Activated CD4-positive, CD25-positive, alpha-beta regulatory T cell treated with anti-CD3 and anti-CD28 coated beads, Interleukin-2, amount 50 U/mL, for 16 hours (primary cell): ENCODE data around the gene SS18L1.
"Not testable (repeated sequence)": the region's sequence is repeated elsewhere in the genome, so short reads cannot be mapped to it uniquely, and the experiment has no call there.

Experiments
- DNase-seq: peaks from one replicate; pipeline ENCODE4 v3.0.0-alpha.2; 2020; ENCODE audit warnings: low read depth, low spot score

The SS18L1 gene

DNA sequence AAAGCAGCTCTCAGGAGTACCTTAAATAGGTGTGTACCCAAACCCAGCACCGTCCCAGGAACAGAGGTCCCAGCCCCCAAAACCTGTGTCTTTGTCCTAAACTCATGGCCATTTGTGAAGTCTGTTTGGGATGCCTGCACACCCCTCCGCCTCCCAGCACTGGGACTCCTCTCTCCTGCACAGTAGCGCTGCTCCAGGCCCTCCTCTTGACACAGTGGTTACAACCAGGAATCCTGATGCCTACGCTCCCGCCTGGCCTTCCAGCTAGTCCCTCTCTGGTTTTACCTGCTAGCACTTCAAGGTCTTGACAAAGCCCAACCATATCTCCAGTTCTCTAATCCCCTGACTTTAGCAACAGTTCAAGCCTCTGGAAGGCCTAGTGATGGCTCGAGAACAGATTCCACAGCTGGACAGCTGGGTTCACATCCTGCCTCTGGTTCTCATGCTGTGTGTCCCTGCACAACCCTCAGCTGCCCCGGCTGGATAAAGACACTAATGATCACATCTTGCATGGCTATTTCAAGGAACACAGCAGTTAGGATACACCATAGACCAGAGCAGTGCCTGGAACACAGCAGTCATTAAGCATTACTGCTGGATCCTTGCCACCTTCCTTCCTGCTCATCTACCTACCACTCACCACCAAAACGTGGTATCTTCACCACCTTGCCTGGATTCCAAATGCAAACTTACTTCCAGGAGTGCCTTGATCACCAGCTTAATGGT, 5.9 kb upstream of the SS18L1 start:
- no peak for DNase-seq

DNA sequence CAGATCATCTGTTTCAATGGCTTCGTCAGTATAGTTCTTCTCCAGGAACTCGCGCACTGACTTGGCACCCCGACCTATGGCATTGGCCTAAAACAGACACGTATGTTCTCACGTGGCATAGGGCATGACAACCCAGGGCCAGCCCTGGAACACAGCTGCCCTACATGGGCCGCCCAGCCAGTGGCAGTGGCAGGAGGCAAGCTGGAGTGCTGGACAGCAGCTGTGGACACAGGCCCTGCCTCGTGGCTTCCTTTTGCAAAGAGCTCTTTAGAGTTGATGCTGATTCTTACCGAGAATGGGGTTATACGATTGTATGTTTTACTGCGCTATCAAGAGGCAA, 5.4 kb upstream of the SS18L1 start:
- no peak for DNase-seq

DNA sequence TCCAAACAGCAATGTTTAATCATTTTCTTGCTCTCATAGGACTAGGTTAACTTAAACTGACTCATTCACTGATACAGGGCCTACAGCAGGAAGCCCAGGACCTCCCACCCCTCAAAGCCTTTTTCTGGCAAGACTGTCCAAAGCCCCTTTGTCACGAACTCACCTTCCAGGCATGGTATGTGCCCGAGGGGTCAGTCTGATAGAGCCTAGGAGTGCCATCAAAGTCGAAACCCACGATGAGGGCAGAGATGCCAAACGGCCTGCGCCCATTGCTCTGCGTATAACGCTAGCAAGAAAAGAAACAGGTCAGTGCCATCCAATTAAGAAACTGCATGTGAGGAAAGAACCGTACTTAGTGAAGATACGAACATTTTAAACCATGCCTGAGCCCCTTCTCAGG, 4.7 kb upstream of the SS18L1 start:
- no peak for DNase-seq

DNA sequence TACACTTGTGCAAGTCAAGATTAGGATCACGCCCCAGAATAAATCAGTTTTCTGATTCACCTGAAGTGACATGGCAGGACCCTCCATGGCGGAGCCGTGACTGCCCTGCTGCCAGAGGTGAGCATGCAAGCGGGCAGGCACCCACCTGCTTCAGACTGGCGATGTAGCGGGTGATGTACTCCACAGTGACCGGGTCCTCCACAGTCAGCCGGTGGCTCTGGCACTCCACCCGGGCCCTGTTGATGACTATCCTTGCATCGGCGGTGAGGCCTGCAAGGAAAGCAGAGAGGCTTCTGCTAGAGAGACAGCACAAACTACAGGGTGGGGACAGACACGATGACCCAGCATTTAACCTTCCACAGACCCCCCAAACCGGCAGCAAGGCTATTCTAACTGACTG, 3.9 kb upstream of the SS18L1 start:
- no peak for DNase-seq

DNA sequence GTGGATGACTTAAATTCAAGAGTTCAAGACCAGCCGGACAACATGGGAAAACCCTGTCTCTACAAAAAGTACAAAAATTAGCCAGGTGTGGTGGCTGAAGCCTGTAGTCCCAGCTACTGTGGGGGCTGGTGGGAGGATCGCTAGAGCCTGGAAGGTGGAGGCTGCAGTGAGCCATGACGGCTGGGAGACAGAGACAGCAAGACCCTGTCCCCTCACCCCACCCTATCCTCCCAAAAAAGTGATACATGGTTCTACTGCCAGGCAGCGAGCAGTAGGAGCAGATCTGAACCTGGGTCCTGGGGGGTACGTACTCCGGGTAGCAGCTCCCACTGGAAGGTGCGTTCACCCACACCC, 2.5 kb upstream of the SS18L1 start:
- no peak for DNase-seq

DNA sequence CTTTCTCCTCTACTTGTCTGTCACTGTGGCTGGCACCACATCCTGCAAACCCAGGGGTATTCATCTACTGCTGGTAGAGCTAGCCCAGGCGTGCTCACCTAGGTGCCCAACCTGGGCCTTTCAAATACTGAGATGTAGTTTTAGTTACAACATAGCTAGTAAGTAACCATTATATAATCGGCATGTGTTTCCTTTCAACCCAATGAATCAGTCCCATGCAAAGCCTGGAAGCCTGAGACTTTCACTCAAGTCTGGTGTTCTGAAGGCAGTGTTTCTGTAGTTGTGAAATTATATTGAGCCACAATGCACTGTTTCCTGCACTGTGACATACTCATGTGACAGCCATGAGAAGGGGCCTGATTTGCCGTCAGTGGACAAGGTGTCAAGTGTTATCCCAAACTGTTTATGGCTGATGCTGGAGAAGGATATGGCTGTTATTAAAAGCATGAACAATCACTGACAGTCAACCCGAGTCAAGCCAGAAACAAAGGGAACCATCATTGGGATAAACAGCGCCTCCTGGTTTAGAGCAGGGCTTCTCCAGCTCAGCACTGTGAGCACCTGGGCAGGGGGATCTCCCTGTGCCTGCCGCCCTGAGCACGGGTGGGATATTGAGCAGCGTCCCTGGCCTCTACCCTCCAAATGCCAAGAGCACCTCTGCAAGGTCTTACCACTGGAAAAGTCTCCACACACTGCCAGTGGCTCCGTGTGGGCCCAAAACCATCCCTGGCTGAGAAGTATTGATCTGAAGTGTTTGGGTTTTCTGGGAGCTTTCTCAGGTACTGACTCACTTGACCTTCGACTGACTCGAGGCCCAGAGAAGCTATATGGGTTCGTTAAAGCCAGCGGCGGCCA, 1.9 kb upstream of the SS18L1 start:
- DNase-seq, result no peak

DNA sequence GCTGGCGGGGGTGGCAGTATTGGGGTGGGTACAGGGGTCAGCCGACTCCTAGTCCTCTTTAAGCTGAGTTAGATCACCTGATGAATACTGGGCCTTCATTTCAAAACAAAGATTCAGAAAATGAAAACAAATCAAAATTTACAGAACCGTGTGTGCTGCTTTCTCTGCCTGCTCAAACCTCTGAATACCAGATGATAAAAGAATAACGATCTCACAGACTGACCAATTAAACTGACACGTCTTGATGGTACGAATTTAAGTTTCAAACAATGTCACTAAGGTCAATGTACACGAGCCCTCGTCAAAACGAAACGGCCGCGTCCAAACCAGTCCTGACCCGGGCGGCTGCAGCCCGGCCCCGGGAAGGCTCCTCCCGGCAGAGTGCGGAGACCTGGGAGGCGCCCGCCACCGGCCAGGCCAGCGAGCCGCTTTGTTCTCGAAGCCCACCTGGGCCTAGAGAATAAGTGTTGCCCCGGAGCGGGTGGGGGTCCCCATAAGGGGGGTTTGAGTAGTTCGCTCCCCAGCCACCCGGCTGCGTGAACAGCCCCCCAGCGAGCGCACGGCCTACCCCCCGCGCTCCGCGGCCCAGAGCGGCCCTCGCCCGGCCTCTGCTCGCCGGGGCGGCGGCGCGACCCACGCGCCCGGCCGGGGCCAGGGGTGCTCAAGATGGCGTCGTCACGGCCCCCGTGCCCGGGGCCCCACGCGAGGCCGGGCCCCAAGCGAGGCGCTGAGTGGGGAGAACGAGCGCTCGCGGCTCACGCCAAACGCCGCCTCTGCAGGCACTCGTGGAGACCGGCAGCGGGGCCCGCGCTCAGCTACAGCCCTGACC, 1.1 kb upstream of the SS18L1 start:
- DNase-seq, result no peak

DNA sequence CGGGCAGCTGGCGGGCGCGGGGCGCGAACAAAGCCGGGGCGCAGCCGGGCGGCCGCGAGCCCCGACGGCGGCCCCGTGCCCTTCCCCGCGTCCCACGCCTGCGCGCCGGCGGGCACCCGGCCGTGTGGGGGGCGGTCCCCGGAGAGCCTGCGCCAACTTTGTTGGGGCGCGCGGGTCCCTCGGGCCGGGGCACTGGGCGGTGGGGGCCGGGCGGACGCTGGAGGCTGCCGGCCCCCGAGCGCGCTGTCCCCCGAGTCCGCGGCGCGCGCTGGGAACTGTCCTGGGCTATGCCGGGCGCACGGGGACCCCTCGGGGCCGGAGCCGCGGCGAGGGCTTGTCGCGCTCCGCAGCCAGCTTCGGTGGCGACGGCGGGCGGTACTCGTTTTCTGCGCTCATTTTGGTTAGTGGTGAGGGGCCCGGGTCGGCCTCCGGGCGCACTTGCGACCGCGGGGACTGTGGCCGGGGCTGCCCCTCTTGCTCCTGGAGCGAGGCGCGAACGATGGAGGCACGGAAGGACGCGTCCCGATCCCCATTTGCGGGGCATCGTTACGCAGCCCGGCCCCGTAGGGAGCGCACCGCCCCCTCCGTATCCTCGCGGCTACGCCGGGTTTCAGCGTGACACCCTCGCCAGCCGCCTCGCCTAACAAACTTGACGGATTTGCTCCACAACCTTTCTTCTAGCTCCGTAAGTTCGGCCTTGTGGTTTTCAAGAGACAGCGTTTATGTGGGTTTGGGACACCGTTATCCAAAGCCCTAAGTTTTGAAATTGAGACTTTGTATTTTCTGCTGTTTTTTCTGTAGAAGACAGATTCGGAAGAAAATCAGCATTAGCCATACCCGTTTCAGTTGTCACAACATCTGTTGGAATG, 622 bp downstream of the SS18L1 start:
- DNase-seq, result no peak

DNA sequence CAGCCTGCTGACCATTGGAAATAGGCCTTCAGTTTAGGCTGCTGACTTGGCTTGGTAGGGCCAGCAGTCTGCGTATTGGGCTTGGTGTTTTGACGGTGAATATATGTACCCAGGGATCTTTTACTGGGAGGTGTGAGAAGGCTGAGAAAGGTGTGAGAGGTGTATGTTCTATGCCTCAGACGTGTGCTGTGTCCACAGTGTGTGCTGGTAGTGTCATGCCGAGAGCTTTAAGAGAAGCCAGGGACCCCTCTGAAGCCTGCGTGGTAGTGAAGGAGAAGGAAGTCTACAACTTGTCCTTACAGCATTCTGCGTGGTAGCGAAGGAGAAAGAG, 2.1 kb downstream of the SS18L1 start:
- no peak for DNase-seq

DNA sequence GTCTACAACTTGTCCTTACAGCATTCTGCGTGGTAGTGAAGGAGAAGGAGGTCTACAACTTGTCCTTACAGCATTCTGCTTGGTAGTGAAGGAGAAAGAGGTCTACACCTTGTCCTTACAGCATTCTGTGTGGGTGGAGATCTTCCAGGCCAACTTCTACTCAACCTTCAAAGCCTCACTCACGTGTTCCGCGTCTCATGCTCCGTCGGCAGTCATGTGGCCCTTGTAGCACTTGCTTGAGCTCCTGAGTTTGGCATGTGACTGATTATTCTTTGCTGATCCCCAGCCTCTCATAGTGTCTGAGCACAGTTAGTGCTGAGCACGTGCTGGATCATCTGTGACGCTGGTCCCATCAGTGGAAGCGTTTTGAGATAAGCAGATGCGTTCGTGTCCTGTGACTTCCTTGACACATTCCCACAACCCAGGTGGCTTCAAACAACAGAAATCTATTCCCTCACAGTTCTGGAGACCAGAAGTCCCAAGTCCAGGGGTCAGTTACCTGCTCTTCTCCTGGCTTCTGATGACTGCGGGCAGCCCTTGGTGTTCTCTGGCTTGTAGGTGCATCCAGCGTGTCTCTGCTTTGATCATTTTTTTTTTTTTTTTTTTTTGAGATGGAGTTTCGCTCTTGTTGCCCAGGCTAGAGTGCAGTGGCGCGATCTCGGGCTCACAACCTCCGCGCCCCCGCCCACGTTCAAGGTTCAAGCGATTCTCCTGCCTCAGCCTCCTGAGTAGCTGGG, 2.6 kb downstream of the SS18L1 start:
- DNase-seq, result no peak

DNA sequence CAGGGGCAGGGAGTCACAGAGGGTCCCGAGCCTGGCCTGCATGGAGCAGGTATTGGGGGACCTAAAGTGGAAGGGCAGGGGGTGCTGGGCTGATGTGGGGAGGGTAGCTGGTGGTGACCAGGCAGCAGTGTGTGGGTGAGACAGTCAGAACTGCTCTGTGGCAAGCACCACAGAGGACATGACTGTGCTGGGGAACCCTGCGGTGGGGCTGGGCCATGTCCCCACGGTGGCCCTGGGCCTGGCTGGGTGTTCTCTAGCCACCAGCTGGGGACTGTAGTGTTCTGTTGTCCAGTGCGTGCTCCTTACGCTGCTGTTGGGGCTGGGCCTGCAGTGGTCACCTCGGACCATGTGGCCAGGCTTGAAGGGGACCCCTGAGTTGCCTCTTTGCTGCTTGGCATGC, 3.6 kb downstream of the SS18L1 start:
- no peak for DNase-seq

DNA sequence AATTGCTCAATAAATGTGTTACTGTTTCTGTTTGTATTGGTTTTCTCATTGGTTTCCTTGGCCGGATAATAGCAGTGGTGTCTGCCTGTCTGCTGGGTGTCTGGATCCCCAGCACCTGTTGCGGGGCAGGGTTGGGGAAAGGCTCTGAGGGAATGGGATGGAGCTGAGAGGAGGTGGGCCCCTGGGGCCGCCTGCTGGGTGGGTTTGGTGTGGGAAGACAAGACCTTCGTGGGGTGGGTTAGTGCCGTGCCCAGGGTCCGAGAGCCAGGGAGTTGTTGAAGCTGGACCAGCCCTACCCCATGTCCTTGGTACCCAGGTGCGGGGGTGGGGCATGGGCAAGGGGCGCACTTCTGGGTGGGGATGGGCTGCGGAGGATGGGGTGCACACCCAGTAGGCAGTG, 4.0 kb downstream of the SS18L1 start:
- no peak for DNase-seq

DNA sequence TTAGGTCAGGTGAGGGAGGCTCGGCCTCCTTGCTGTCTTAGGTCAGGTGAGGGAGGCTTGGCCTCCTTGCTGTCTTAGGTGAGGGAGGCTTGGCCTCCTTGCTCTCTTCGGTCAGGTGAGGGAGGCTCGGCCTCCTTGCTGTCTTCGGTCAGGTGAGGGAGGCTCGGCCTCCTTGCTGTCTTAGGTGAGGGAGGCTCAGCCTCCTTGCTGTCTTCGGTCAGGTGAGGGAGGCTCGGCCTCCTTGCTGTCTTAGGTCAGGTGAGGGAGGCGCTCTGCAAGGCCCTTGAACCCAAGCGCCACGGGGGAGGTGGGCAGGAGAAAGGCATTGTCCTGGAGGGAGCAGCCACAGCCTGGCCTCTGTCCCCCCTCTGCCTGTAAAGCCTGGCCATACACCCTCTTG, 4.8 kb downstream of the SS18L1 start:
- not testable (repeated sequence) for DNase-seq

DNA sequence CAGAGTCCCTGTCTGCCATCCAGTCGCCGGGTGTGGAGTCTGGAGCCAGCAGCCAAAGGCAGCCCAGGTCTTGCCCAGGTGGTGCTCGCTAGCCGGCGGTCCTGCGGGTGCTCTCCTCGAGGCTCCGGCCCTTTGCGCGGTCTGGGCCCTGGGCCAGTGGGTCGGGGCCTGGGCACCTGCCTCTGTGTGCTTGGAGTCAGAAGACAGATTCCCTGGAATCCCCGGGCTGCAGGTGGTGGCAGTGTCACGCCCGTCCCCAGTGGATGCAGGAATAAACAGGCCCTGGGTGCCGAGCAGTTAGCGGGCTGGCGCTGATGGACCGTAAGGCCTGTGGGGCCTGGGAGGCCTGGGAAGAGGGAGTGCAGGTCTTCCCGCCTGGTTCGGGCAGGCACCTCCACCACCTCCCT, 5.3 kb downstream of the SS18L1 start:
- DNase-seq, result no peak

DNA sequence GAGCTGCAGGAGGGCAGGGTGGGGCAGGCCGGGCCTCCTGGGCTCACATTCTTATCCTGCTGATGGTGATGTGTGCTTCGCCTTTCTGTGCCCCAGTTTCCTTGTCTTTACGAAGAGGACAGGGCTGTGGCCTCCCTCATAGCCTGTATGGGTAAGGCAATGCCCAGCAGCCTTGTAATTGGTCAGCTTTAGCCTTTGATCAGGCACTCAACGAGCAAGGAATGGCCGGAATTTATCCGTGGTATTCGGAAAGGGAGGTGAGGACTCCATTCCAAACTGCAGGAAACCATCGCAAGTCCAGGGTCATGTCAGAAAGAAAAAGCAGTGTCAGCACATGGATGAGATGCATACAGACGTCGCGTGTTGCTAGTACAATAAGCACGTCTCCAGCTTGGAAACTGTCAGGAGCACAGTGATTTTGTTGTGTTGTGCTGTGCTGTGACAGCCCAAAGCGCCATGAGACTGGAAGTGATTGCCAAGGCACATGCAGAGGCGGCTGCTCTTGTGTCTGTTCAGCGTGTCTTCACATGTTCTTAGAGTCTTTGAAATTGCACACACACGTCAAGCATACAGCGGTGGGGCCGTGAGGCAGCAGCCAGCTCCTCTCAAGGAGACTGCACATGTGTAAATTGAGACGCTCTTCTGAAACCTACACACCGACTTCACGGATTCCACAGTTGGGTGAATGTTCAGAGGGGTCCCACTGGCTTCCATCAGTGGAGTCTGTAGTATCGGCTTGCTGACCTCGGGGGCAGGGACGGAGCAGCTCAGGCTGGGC, 6.2 kb downstream of the SS18L1 start:
- no peak for DNase-seq

DNA sequence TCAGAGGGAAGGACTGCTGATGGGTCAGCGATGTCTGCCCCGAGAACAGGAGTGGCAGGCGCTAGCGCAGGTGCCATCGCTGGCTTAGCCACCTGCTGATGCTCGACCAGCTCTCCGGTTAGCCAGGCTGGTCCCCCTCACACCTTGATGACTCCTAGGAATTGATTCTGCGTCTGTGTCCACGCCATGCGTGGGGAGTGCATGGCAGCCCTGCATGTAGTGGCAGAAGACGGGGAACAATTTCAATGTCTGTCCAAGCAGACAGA, 6.7 kb downstream of the SS18L1 start:
- DNase-seq, result no peak

DNA sequence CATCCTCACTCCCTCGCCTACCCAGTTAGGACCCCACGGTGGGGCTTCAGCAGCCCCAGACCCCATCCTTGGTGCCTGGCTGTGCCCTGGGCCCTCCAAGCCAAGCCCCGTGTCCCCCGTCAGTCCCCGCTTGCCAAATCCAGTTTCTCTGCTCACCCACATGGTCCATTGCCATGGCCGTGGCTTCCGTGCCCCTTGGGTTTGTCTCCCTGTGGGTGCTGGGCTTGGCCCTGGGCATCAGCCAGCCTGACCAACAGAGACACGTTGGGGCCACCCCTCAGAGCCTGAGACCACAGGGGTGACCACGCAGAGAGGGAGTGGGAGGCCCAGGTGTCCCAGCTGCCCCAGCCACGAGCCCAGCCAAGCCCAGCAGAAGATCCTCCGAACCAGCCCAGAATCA, 7.7 kb downstream of the SS18L1 start:
- no peak for DNase-seq

DNA sequence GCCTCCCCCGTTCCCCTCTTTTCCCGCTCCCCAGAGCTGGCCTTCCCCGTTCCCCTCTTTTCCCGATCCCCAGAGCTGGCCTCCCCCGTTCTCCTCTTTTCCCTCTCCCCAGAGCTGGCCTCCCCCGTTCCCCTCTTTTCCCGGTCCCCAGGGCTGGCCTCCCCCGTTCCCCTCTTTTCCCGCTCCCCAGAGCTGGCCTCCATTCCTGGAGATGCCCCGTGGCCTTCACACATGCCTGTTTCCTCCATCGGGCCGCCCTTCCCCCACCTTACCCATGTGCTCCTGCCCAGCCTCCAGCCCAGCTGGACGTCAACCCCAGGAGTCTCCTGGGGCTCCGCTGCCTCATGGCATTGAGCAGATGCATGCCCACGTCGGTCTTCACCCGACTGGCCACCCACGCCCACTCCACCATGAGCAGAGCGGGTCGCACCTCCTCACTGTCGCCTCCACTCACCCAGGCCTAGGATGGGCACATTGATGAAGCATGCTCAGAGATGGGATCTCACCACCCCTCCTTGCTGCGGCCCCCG, 8.3 kb downstream of the SS18L1 start:
- DNase-seq, result no peak

DNA sequence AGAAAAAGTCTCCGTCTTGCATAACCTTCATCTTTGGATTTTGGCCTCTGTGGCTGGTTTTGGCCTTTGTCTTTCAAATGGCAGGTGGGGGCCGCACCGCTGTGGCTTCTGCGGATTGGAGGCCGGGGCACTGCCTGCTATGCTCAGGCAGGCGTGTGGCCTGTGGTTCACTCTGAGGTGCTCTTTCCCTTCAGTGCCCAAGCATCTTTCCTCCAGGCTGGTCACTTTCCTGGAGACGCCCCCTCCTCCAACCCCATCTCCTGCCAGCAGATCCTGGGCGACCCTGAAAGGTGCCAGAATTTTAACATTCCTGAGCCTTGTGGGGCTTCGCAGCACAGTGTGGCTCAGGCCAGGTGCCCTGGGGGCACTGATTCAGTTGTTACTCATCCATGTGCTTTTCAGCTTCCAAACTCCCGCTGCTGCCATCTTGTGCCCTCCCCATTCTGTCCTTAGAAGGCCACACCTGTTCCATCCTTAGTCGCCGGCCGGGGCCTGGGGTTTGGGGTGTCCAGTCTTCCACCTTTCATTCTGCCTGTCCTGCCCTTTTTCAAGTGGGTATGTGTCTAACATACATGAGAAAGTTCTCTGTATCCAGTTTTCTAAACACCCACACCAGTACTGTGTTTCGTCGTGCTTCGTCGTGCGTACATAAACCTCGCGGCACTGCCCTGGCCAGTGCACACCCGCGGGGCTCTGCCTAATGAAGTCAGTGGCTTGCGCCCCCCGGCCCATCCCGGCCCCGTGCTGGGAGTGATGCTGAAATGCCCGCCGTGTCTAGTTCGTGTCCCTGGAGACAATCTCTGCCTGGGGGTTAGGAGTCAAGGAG, 12.1 kb downstream of the SS18L1 start:
- DNase-seq, result no peak

DNA sequence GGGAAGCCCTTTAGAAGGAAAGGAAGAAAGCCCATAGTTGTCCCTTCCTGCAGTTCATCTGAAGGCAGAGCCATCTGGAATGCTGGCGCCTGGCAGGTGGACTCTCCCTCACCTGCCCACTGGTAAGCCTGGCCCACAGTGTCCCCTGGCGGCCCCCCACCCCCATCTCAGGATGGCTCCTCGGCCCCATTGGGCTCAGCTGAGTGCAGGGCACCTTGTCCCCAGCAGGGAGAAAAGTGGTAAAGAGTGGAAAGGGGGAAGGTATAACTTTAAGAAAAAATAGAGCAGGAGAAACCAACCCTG, 12.6 kb downstream of the SS18L1 start:
- DNase-seq, result no peak
